ENCODE results near the gene NOTCH2.

NOTCH2 gene

GRCh38 chr1:119902775-119903442 lies 166.6 kb downstream of the NOTCH2 start:
- no peak for DNase-seq

GRCh38 chr1:119898981-119899720 lies 170.3 kb downstream of the NOTCH2 start:
- no peak for DNase-seq

DNA sequence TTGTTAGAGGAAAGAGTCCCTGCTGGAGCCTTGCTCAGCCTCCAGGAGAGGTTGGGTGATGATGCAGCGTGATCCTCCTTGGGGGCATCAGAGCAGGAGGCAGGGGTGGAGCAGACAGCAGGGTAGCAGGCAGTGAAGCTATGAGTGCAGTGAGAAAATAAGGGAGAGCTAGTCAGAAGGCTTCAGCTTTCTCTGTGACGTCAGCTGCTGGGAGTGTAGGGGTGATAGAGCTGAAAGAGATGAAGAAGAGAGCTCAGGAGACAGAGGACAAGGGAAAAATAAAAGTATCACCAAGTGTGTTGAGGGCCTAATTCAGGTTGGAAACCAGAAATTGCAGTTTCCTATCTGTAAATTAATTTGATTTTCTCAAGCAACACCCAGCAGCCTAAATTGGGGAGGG lies 170.9 kb downstream of the NOTCH2 start:
- DNase-seq: no peak

GRCh38 chr1:119896303-119896702 lies 173.2 kb downstream of the NOTCH2 start, which contains the start of gene ADAM30:
TSS of gene ADAM30 (minus strand) at chr1:119896515. CDS start at chr1:119896336, 179 bp downstream.
- no peak for DNase-seq

DNA sequence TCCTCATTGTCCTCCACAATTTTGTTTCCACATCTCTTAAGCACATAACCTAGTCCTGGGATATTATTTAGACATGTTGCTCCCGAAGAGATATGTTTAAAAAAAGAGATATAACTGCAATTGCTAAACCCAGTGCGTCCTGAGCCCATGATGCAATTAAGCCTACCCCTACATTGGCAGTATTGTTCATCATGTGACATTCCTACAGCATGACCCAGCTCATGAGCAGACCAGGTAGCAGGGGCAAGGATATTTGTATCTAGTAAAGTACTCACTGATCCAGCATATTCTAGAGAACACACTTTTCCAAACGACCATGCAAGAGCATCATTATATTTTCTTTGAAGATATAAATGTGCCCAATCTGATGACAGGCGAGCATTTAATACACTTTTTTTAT lies 174.4 kb downstream of the NOTCH2 start:
- no peak for DNase-seq

- no peak for DNase-seq
Measured at GRCh38 chr1:119893827-119894700, 175.4 kb downstream of the NOTCH2 start.

- DNase-seq: no peak
Measured at GRCh38 chr1:119893238-119893791, 176.1 kb downstream of the NOTCH2 start.

- no peak for DNase-seq
Measured at GRCh38 chr1:119891386-119891785, 178.1 kb downstream of the NOTCH2 start.

DNA sequence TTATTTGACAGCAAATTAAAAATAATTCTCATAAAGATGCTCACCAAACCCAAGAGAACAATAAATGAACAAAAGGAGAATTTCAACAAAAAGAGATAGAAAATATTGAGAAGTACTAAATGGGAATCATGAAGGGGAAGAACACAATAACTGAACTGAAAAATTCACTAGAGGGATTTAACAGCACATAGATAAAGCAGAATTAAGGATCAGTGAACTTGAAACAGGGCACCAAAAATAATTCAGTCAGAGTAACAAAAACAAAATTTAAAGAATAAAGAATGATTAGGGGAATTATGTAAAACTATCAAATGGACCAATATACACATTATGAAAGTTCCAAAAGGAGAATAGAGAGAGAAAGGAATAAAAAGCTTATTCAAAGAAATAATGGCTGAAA lies 181.0 kb downstream of the NOTCH2 start:
- DNase-seq: no peak

GRCh38 chr1:119887427-119887826 lies 182.0 kb downstream of the NOTCH2 start:
- no peak for DNase-seq

DNA sequence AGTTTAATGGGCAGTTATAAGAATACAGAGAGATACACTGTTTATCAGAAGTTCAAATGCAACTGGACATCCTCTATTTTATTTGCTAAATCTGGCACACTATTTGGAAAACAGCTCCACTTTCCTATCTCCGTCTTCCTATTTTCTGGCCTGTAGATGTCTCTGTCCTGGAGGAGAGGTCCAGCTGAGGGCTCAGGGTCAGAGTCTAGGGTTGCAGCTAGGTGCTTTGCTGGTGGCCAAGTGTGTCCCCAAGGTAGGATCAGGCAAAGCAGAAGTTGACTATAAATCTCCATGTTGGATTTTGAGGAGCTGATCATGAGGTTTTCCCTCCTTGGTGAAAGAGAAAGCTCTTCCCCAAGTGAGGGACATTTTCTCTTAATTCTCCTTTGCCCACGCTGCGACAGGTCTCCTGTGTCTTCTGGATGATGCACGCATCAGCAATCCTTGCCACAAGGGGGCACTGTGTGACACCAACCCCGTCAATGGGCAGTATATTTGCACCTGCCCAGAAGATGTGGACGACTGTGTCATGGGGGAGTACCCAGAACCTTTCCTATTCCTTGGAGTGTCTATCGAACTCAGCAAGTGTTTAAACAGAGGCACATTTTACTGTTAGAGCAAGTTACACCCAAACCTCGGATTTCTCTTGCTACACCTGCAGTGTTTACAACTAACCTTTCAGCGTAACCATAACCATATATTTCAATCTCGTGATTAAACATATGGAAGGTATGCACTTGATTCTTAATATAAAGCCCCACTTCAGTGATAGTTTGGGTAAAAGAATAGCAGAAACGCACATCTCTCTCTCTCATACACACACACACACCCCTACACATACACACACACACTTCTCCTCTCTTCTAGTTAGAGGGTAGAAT lies 183.3 kb downstream of the NOTCH2 start:
- peak; percentile 58 for DNase-seq

DNA sequence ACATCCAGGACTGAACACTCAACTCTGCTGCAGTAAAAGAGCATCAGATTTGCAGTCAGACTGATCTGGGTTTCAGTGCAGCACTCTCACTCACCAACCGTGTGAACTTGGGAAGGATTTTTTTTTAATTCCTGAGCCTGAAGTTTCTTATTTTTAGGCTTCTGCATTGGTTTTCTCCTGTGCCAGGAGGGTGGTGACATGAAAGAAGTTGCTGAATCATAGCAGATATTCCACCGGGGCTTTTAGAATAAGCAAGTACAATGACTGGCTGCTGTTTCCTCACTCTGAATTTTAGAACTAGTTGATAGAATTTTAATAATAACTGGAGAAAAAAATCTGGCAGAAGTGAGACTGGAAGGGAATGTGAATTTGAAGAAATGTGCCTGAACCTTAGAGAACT lies 184.8 kb downstream of the NOTCH2 start:
- DNase-seq: no peak

DNA sequence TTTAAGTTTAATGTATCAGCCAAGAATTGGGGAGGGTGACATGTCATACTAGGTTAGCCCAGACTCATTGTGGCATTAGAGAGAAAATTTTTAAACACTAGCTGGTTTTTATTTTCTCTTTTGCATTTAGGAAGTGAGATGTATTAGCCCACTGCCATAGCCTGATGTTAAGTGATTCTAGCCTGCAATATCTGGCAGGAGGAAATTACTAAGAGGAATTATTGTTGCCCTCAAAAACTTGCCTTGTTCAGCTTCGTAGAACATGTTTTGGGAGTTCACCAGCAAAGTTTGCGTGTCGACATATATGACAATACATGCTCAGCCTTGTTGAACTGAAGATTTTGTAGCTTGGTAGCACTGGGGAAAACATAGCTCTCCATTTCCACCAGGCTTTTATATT lies 185.6 kb downstream of the NOTCH2 start:
- no peak for DNase-seq

DNA sequence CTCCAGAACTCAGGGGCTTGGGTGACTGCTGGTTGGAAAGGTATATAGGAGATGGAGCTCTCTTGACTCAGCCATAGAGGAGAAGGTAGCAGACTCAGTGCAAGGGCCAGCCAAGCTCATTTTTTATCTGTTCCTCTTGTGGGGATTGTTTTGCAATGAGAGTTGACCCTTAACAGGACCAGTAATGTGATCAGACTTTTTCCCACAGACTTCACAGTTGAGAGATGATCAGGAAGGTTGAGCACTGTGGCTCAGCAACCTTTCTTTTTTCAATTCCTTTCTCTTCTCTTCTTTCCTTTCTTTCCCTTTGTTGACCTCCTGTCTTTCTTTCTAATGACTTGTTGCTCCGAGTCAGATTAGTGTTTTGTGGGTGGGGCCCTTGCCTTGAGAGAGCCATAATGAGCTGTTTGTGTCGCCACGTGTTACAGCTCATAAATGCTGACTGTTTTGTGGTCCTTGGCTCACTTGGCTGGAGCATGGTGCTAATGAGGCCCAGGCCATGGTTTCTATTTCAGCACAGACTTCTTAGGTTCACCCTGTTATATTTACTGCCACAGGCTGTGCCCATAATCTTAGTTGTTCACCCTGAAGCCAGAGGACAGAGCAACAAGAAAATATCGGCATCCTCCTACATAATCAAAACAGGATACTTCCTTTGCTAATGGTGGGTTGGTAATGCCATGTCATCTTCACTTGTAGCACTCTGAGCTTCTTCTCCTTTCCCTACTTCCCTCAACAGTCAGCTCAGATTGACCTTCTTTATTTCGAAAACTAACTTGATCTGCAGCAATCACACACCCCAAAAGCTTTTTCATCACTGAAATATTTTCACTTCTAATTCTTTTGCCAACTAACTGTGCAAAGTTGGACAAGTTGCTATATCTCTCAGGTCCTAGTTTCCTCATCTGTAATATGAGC lies 187.1 kb downstream of the NOTCH2 start:
- DNase-seq: no peak

DNA sequence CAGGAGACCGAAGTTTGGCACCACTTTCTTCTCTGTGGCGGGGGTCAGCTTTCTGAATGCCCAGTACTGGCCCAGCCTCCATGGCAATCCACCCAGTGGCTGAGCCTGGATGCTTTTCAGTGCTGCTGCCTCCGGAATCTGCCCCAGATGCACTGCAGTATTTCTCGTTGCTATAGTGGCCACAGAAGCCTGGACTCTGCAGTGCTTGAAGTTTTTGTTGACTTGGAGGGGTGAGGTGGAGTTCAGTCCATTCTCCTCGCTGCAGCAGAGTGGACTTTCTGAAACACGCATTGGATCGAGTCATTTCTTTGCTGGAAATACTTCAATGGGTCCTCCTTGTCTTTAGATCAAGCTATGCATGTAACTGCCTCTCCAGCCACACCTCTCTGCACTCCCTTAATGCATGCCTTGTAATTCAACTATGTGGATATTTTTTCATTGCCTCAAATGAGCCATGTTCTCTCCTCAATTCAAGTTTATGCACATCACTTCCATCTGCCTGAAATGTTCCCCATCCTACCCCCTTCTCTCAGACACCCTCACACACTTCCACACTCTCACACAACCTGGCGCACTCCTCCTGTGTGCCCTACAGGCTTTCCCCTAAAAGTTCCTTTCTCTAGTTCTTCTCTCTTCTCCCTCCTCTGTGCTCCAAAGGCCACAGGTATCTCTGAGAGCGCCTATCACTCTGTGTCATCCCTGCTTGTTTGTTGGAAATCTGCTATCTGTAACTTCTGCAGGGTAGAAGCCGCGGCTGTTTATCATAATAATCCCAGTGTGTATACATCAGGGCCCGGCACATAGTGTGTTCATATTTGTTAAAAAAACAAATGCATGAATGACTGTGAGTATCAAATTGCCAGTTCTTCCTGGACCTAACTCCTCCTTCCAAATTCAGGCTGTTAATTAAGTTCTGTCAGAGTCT lies 189.7 kb downstream of the NOTCH2 start:
- no peak for DNase-seq

DNA sequence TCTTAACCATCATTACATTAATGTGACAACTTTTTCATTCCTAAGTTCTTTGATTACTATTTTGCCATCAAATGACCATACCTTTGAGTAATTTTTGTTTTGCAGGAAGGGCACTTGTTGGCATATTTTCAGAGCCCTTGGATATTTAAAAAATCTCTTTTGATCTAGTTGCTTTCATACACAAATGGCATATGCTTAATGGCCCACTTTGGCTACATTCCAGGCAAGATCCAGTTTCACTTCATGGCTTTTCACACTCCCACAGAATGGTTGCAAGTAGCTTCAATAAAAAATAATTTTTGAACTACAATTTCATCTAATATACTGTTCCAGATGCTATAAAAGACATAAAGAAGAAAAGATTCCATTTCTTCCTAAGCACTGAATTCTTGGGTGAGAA lies 191.3 kb downstream of the NOTCH2 start:
- no peak for DNase-seq

- no peak for DNase-seq
Measured at GRCh38 chr1:119874186-119874585, 195.3 kb downstream of the NOTCH2 start.

DNA sequence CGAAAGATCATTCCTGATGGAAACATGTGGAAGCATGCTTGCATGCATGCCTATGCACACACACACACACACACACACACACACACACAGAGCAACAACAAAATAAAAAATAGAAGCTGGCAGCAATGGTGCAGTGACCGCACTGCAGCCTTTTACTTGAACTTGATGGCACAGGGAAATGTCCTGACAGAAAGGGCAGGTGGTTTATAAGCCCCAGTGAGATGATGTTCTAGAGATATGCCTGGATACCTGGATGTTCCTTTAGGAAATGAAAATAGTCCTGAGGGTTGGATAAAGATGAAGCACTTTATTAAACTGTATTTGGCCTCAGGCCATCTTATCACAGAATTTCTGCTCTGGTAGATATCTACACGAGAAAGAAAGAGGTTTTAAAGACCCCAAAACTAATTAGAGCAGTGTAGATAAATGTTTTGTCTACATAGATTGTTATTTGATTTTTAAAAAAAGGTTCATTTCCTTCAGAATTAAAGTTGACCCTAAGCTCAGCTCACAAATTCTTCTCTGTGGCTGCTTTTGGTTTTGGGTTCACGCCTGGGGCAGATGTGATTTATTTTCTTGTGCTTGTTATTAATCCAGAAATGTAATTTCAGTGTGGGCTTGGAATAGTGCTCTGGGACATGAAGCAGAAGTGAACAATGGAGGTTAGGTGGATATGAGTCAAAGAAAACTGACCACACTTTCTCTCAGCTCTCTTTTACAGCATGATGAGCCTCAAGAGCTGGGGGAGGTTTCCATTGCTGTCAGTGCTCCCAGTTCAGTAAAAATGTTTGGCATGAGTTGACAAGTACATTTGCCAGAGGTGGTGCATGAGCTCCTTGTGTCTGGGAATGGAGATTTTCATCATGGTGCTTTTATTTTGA lies 196.1 kb downstream of the NOTCH2 start:
- DNase-seq: no peak

- no peak for DNase-seq
Measured at GRCh38 chr1:119871881-119872280, 197.6 kb downstream of the NOTCH2 start.
